GM18507 (cell line): ENCODE results near the gene CROT.
A peak's percentile ranks its signal among the peaks of the same experiment; 100 is the strongest.
"Not testable (repeated sequence)": the region's sequence is repeated elsewhere in the genome, so short reads cannot be mapped to it uniquely, and the experiment has no call there.

Source experiments
- DNase-seq: peaks from one replicate; pipeline ENCODE4 v3.0.0; 2011; ENCODE audit warnings: low read depth; ENCODE audit not compliant: insufficient read length; ENCODE audit errors: extremely low spot score
- FAIRE-seq: peaks from 2 replicates; lab custom pipeline; 2011; peaks lifted over from hg19 to GRCh38; lab: Jason Lieb, UNC

The CROT gene

GRCh38 chr7:87345166-87345927 lies at the start of gene CROT:
Gene CROT, plus strand, starts transcription at chr7:87345664. Its CDS starts 3,405 bp downstream, at chr7:87349069.
- peak; percentile 95 for FAIRE-seq
- peak; percentile 86 for DNase-seq

GRCh38 chr7:87300756-87301155 lies 44.7 kb upstream of the CROT start:
- no peak for FAIRE-seq
- DNase-seq, result no peak

- no peak for FAIRE-seq
Measured at GRCh38 chr7:87310790-87311419, 34.6 kb upstream of the CROT start.

GRCh38 chr7:87312215-87312865 lies 33.1 kb upstream of the CROT start:
- FAIRE-seq, result peak; percentile 88
- DNase-seq, result peak; percentile 32

More at GRCh38 chr7:87310790-87311419, 34.6 kb upstream of the CROT start:
- DNase-seq, result no peak

- DNase-seq, result peak; percentile 3
- peak; percentile 60 for FAIRE-seq
Measured at GRCh38 chr7:87316097-87316700, 29.3 kb upstream of the CROT start.

GRCh38 chr7:87316846-87317552 lies 28.5 kb upstream of the CROT start:
- no peak for DNase-seq

GRCh38 chr7:87317691-87318245 lies 27.7 kb upstream of the CROT start:
- FAIRE-seq (no peak), DNase-seq (no peak)

More at GRCh38 chr7:87316846-87317552, 28.5 kb upstream of the CROT start:
- FAIRE-seq, result no peak

GRCh38 chr7:87318741-87319140 lies 26.7 kb upstream of the CROT start:
- FAIRE-seq, result no peak
- DNase-seq, result no peak

GRCh38 chr7:87319154-87319581 lies 26.3 kb upstream of the CROT start:
- FAIRE-seq, result not testable (repeated sequence)

GRCh38 chr7:87322912-87323311 lies 22.6 kb upstream of the CROT start:
- DNase-seq (no peak), FAIRE-seq (no peak)

More at GRCh38 chr7:87319154-87319581, 26.3 kb upstream of the CROT start:
- DNase-seq, result not testable (repeated sequence)

- FAIRE-seq, result peak; percentile 42
- DNase-seq, result no peak
Measured at GRCh38 chr7:87325576-87326370, 19.7 kb upstream of the CROT start.

GRCh38 chr7:87328281-87328680 lies 17.2 kb upstream of the CROT start:
- no peak for FAIRE-seq
- DNase-seq, result no peak

- DNase-seq (no peak), FAIRE-seq (no peak)
Measured at GRCh38 chr7:87330316-87330715, 15.1 kb upstream of the CROT start.

GRCh38 chr7:87330942-87331341 lies 14.5 kb upstream of the CROT start:
- DNase-seq (no peak), FAIRE-seq (no peak)

- no peak for FAIRE-seq
- no peak for DNase-seq
Measured at GRCh38 chr7:87331687-87332252, 13.7 kb upstream of the CROT start.

GRCh38 chr7:87332321-87332720 lies 13.1 kb upstream of the CROT start:
- DNase-seq, result no peak
- FAIRE-seq, result no peak

- no peak for FAIRE-seq
- no peak for DNase-seq
Measured at GRCh38 chr7:87336136-87336535, 9.3 kb upstream of the CROT start.

GRCh38 chr7:87337331-87337730 lies 8.1 kb upstream of the CROT start:
- FAIRE-seq, result no peak
- DNase-seq, result no peak
